Keratinocyte (primary cell): ENCODE results near the gene ATPAF1. TPM values are rescaled to one million over a fixed set of nuclear protein-coding genes. Genes with fewer than 3 reads are reported as not detected.

Experiments
- DNase-seq: peaks from one replicate; pipeline ENCODE4 v3.0.0-alpha.2; 2011; ENCODE audit warnings: low read depth, missing footprints, low spot score
- FAIRE-seq: peaks from 2 replicates; lab custom pipeline; 2011; peaks lifted over from hg19 to GRCh38; lab: Jason Lieb, UNC
- H2AFZ ChIP-seq: 2 replicates; pipeline ENCODE4 v1.6.0; 2012; ENCODE audit warnings: low read length, control low read depth, inconsistent platforms; ENCODE audit not compliant: control insufficient read depth
- H3K27ac ChIP-seq: 2 replicates; pipeline ENCODE4 v1.5.1; 2011; ENCODE audit warnings: low read length; ENCODE audit not compliant: control insufficient read depth, insufficient read depth
- H3K27me3 ChIP-seq: 3 replicates; pipeline ENCODE4 v1.6.0; 2011; ENCODE audit warnings: low read length; ENCODE audit not compliant: control insufficient read depth, insufficient read depth; ENCODE audit errors: extremely low read depth
- H3K36me3 ChIP-seq, 2 experiments: 2 replicates in 1 of 2; 3 replicates in 1 of 2; pipeline ENCODE4 v1.5.1; 2011; ENCODE audit warnings: low read length in 2 of 2, mild to moderate bottlenecking in 1 of 2; ENCODE audit not compliant: control insufficient read depth in 2 of 2, insufficient read depth in 2 of 2; ENCODE audit errors: extremely low read depth in 1 of 2
- H3K4me1 ChIP-seq: 3 replicates; pipeline ENCODE4 v1.5.1; 2011; ENCODE audit warnings: low read length; ENCODE audit not compliant: control insufficient read depth, insufficient read depth; ENCODE audit errors: extremely low read depth
- H3K4me2 ChIP-seq: 3 replicates; pipeline ENCODE4 v1.6.0; 2011; ENCODE audit warnings: low read depth, low read length; ENCODE audit not compliant: control insufficient read depth, insufficient read depth; ENCODE audit errors: extremely low read depth
- H3K4me3 ChIP-seq, 3 experiments: fragments of 200-600 bp in 1 of 3; sonication (generic) in 1 of 3; 2 replicates in 2 of 3; 3 replicates in 1 of 3; pipeline ENCODE4 v1.5.1; 2011 to 2016; ENCODE audit warnings: low read length in 3 of 3, mild to moderate bottlenecking in 3 of 3, control low read depth in 2 of 3, inconsistent platforms in 1 of 3, low read depth in 1 of 3, mixed read lengths in 1 of 3, mixed run types in 1 of 3, moderate library complexity in 1 of 3; ENCODE audit not compliant: control insufficient read depth in 2 of 3, insufficient read depth in 2 of 3; ENCODE audit errors: extremely low read depth in 1 of 3
- H3K79me2 ChIP-seq: 2 replicates; pipeline ENCODE4 v1.6.0; 2012; ENCODE audit warnings: low read length; ENCODE audit not compliant: control insufficient read depth, insufficient read depth
- H3K9ac ChIP-seq: 3 replicates; pipeline ENCODE4 v1.6.0; 2011; ENCODE audit warnings: low read length; ENCODE audit not compliant: control insufficient read depth, insufficient read depth; ENCODE audit errors: extremely low read depth
- H3K9me1 ChIP-seq: 3 replicates; pipeline ENCODE4 v1.6.0; 2011; ENCODE audit warnings: low read length; ENCODE audit not compliant: control insufficient read depth, insufficient read depth; ENCODE audit errors: extremely low read depth
- H3K9me3 ChIP-seq: 2 replicates; pipeline ENCODE4 v1.5.1; 2012; ENCODE audit warnings: low read depth, low read length; ENCODE audit not compliant: control insufficient read depth
- H4K20me1 ChIP-seq: 3 replicates; pipeline ENCODE4 v1.6.0; 2011; ENCODE audit warnings: low read length; ENCODE audit not compliant: control insufficient read depth, insufficient read depth; ENCODE audit errors: extremely low read depth
- CTCF ChIP-seq, 3 experiments: IDR thresholded peaks in 1 of 3; conservative IDR thresholded peaks in 1 of 3; optimal IDR thresholded peaks in 1 of 3; 2 replicates in 2 of 3; 3 replicates in 1 of 3; pipeline versions ENCODE3 to v1.5.1; 2011; ENCODE audit warnings: low read length in 3 of 3, mild to moderate bottlenecking in 3 of 3, moderate library complexity in 2 of 3, control low read depth in 1 of 3, inconsistent platforms in 1 of 3; ENCODE audit not compliant: insufficient read depth in 2 of 3; ENCODE audit errors: extremely low read depth in 1 of 3
- EZH2 ChIP-seq: IDR thresholded peaks from one replicate; pipeline ENCODE4 v1.6.1; 2012; ENCODE audit warnings: inconsistent platforms, mild to moderate bottlenecking, low read length, moderate library complexity
- dilution Hi-C: fragments of 300-500 bp; cut with MboI; formaldehyde crosslinking; loops from one replicate; pipeline ENCODE4 v1.7.0; 2020; ENCODE audit warnings: low sequenced_read_pairs; ENCODE audit not compliant: extremely low pct_ligation_motif_present
- polyA plus RNA-seq, 5 experiments: library from polyadenylated mRNA; depleted of rRNA in 3 of 5; stranded (reverse) in 3 of 5; stranded (forward) in 1 of 5; unstranded in 1 of 5; fragments of >200 nt; gene quantifications; 1 replicate in 1 of 5; 2 replicates in 3 of 5; 3 replicates in 1 of 5; pipeline versions ENCODE4 v1.2.1 to v1.2.3, GENCODE V29; 2011 to 2012; ENCODE audit warnings: missing spikeins in 2 of 5, low read depth in 1 of 5, low replicate concordance in 1 of 5

Gene ATPAF1
- polyA plus RNA-seq, 1 donor (not counting 4 experiments of a cell fraction or from before 2014, with no cell fraction given), result 55.6 TPM

GRCh38 chr1:46659307-46659870 is 8.8 kb downstream of the ATPAF1 start:
- Histone ChIP-seq H3K4me2 (no peak overlapping the region), H3K27ac (no peak overlapping the region), H3K27me3 (no peaks in the 10 kb centered on the region), H3K4me1 (no peaks in the 10 kb centered on the region), H3K36me3 (peaks cover 7 to 13% of the 10 kb centered on the region in 2 experiments), H3K9me3 (no peaks in the 10 kb centered on the region), H3K79me2 (no peaks in the 10 kb centered on the region), H3K4me3 (no peak overlapping the region), H4K20me1 (no peaks in the 10 kb centered on the region), H3K9ac (no peak overlapping the region), H2AFZ (no peak overlapping the region), H3K9me1 (no peaks in the 10 kb centered on the region)
- DNase-seq (no peak), FAIRE-seq (no peak)
- dilution Hi-C loops, result no loop called here
- TF ChIP-seq EZH2 (no peak), CTCF (optimal IDR thresholded peaks at IDR 0.05 in 1 of 3, IDR thresholded peaks at IDR 0.05 in 1 of 3, conservative IDR thresholded peaks at IDR 0.05 in 1 of 3; ENCODE audit: extremely low read depth in 1 of 3, insufficient read depth in 2 of 3, low read length in 3 of 3) (no peak)

- Histone ChIP-seq H3K27ac (no peak overlapping the region), H2AFZ (no peak overlapping the region), H3K27me3 (no peaks in the 10 kb centered on the region), H4K20me1 (no peaks in the 10 kb centered on the region), H3K9me1 (no peaks in the 10 kb centered on the region), H3K4me1 (no peaks in the 10 kb centered on the region), H3K4me3 (no peak overlapping the region), H3K36me3 (peaks cover 4 to 14% of the 10 kb centered on the region in 2 experiments), H3K79me2 (no peaks in the 10 kb centered on the region), H3K9me3 (no peaks in the 10 kb centered on the region), H3K4me2 (no peak overlapping the region), H3K9ac (no peak overlapping the region)
- DNase-seq (no peak), FAIRE-seq (no peak)
- TF ChIP-seq EZH2 (no peak), CTCF (optimal IDR thresholded peaks at IDR 0.05 in 1 of 3, IDR thresholded peaks at IDR 0.05 in 1 of 3, conservative IDR thresholded peaks at IDR 0.05 in 1 of 3; ENCODE audit: extremely low read depth in 1 of 3, insufficient read depth in 2 of 3, low read length in 3 of 3) (no peak)
- dilution Hi-C loops, result no loop called here
These were observed 10.4 kb downstream of the ATPAF1 start for GRCh38 chr1:46657775-46658174.
